Measurements from ENCODE around the gene RCCD1.

Gene RCCD1

DNA sequence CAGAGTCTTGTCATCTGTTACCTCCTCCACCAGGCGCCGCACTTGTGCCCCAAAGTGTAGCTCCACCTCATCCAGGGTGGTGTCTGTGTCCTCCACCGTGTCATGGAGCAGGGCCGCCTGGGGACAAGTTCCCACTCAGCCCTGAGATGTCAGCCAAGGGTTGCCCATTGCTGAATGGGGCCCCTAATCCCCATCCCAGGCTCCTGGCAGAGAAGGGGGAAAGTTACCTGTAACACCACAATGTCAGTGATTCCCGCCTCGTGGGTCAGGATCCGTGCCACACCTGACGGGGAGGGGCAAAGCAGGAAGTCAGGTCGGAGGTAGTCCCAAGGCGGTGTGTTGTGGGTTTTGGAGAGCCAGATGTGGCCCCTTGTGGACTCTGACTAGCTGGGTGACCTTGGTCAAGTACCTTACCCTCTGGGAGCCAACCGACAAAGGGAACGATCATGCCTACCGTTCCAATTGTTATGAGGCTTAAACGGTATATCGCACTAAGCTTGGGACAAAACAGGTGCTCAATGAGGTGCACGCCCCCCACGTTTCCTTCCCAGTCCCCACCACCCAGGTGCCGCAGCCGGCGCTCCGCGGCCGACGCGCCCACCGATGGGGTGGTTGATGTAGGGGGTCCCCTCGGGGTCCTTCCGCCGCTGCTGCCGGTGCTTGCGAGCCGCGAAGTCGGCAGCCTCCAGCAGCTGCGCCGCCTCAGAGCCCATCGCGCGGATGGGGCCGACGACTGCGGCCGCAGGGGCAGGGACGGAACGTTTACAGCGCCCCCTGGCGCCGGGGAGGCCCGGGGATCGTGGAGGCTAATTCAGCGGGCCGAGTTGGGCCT is 22.6 kb upstream of the RCCD1 start, which contains the start of gene HDDC3 (continued):
- TF ChIP-seq OVOL3 (tag by site-specific recombination; IDR thresholded peaks at IDR 0.05) (no peak), ZNF596 (tag by site-specific recombination; IDR thresholded peaks at IDR 0.05) (no peak), ZIC2 (tag by site-specific recombination; IDR thresholded peaks at IDR 0.05) (peak; percentile 21), ZNF544 (tag by site-specific recombination; IDR thresholded peaks at IDR 0.05) (no peak), GFI1B (tag by site-specific recombination; IDR thresholded peaks at IDR 0.05) (no peak), ZNF221 (tag by site-specific recombination; IDR thresholded peaks at IDR 0.05; ENCODE audit: borderline replicate concordance) (no peak), ZNF548 (tag by site-specific recombination; IDR thresholded peaks at IDR 0.05) (no peak), ZNF335 (tag by site-specific recombination; conservative IDR thresholded peaks at IDR 0.05) (peak; percentile 97), ZNF426 (tag by site-specific recombination; IDR thresholded peaks at IDR 0.05) (no peak), ZNF585B (tag by site-specific recombination; IDR thresholded peaks at IDR 0.05) (no peak), ZFHX2 (tag by site-specific recombination; conservative IDR thresholded peaks at IDR 0.05) (no peak), ZNF37A (tag by site-specific recombination; IDR thresholded peaks at IDR 0.05) (no peak), ZNF560 (tag by site-specific recombination; IDR thresholded peaks at IDR 0.05; ENCODE audit: borderline replicate concordance) (no peak), ZNF624 (tag by site-specific recombination; IDR thresholded peaks at IDR 0.05) (0 out of 2 replicates have a peak, but pooled peaks have one; percentile 27), ZNF324 (tag by site-specific recombination; IDR thresholded peaks at IDR 0.05) (no peak; the same call in 1 of the 2 replicates), ZNF529 (tag by site-specific recombination; IDR thresholded peaks at IDR 0.05; ENCODE audit: insufficient replicate concordance) (no peak), ZNF416 (tag by site-specific recombination; IDR thresholded peaks at IDR 0.05) (no peak), ZNF266 (tag by site-specific recombination; IDR thresholded peaks at IDR 0.05; ENCODE audit: low read depth) (no peak), ZNF2 (tag by site-specific recombination; IDR thresholded peaks at IDR 0.05) (peak; percentile 81), KLF10 (tag by site-specific recombination; IDR thresholded peaks at IDR 0.05) (no peak), ZNF132 (tag by site-specific recombination; IDR thresholded peaks at IDR 0.05; ENCODE audit: borderline replicate concordance) (no peak), ZNF366 (tag by site-specific recombination; conservative IDR thresholded peaks at IDR 0.05) (no peak), ZNF837 (tag by site-specific recombination; IDR thresholded peaks at IDR 0.05) (no peak)
- TF ChIP-seq, protein P1, sequence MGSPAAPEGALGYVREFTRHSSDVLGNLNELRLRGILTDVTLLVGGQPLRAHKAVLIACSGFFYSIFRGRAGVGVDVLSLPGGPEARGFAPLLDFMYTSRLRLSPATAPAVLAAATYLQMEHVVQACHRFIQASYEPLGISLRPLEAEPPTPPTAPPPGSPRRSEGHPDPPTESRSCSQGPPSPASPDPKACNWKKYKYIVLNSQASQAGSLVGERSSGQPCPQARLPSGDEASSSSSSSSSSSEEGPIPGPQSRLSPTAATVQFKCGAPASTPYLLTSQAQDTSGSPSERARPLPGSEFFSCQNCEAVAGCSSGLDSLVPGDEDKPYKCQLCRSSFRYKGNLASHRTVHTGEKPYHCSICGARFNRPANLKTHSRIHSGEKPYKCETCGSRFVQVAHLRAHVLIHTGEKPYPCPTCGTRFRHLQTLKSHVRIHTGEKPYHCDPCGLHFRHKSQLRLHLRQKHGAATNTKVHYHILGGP (tag by site-specific recombination; IDR thresholded peaks at IDR 0.05) = no peak
- TF ChIP-seq, protein P2, sequence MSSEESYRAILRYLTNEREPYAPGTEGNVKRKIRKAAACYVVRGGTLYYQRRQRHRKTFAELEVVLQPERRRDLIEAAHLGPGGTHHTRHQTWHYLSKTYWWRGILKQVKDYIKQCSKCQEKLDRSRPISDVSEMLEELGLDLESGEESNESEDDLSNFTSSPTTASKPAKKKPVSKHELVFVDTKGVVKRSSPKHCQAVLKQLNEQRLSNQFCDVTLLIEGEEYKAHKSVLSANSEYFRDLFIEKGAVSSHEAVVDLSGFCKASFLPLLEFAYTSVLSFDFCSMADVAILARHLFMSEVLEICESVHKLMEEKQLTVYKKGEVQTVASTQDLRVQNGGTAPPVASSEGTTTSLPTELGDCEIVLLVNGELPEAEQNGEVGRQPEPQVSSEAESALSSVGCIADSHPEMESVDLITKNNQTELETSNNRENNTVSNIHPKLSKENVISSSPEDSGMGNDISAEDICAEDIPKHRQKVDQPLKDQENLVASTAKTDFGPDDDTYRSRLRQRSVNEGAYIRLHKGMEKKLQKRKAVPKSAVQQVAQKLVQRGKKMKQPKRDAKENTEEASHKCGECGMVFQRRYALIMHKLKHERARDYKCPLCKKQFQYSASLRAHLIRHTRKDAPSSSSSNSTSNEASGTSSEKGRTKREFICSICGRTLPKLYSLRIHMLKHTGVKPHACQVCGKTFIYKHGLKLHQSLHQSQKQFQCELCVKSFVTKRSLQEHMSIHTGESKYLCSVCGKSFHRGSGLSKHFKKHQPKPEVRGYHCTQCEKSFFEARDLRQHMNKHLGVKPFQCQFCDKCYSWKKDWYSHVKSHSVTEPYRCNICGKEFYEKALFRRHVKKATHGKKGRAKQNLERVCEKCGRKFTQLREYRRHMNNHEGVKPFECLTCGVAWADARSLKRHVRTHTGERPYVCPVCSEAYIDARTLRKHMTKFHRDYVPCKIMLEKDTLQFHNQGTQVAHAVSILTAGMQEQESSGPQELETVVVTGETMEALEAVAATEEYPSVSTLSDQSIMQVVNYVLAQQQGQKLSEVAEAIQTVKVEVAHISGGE (tag by site-specific recombination; conservative IDR thresholded peaks at IDR 0.05; ENCODE audit: low read depth) = peak; percentile 77
- TF ChIP-seq, protein P3, sequence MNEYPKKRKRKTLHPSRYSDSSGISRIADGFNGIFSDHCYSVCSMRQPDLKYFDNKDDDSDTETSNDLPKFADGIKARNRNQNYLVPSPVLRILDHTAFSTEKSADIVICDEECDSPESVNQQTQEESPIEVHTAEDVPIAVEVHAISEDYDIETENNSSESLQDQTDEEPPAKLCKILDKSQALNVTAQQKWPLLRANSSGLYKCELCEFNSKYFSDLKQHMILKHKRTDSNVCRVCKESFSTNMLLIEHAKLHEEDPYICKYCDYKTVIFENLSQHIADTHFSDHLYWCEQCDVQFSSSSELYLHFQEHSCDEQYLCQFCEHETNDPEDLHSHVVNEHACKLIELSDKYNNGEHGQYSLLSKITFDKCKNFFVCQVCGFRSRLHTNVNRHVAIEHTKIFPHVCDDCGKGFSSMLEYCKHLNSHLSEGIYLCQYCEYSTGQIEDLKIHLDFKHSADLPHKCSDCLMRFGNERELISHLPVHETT (tag by site-specific recombination; IDR thresholded peaks at IDR 0.05) = no peak
- TF ChIP-seq, protein P4, sequence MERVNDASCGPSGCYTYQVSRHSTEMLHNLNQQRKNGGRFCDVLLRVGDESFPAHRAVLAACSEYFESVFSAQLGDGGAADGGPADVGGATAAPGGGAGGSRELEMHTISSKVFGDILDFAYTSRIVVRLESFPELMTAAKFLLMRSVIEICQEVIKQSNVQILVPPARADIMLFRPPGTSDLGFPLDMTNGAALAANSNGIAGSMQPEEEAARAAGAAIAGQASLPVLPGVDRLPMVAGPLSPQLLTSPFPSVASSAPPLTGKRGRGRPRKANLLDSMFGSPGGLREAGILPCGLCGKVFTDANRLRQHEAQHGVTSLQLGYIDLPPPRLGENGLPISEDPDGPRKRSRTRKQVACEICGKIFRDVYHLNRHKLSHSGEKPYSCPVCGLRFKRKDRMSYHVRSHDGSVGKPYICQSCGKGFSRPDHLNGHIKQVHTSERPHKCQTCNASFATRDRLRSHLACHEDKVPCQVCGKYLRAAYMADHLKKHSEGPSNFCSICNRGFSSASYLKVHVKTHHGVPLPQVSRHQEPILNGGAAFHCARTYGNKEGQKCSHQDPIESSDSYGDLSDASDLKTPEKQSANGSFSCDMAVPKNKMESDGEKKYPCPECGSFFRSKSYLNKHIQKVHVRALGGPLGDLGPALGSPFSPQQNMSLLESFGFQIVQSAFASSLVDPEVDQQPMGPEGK (tag by site-specific recombination; IDR thresholded peaks at IDR 0.05) = peak; percentile 74
- TF ChIP-seq, protein P5, sequence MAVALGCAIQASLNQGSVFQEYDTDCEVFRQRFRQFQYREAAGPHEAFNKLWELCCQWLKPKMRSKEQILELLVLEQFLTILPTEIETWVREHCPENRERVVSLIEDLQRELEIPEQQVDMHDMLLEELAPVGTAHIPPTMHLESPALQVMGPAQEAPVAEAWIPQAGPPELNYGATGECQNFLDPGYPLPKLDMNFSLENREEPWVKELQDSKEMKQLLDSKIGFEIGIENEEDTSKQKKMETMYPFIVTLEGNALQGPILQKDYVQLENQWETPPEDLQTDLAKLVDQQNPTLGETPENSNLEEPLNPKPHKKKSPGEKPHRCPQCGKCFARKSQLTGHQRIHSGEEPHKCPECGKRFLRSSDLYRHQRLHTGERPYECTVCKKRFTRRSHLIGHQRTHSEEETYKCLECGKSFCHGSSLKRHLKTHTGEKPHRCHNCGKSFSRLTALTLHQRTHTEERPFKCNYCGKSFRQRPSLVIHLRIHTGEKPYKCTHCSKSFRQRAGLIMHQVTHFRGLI (tag by site-specific recombination; IDR thresholded peaks at IDR 0.05) = peak; percentile 52; the same call in 1 of the 2 replicates
- TF ChIP-seq, protein P6, sequence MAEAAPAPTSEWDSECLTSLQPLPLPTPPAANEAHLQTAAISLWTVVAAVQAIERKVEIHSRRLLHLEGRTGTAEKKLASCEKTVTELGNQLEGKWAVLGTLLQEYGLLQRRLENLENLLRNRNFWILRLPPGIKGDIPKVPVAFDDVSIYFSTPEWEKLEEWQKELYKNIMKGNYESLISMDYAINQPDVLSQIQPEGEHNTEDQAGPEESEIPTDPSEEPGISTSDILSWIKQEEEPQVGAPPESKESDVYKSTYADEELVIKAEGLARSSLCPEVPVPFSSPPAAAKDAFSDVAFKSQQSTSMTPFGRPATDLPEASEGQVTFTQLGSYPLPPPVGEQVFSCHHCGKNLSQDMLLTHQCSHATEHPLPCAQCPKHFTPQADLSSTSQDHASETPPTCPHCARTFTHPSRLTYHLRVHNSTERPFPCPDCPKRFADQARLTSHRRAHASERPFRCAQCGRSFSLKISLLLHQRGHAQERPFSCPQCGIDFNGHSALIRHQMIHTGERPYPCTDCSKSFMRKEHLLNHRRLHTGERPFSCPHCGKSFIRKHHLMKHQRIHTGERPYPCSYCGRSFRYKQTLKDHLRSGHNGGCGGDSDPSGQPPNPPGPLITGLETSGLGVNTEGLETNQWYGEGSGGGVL (tag by site-specific recombination; IDR thresholded peaks at IDR 0.05) = no peak

Data from HEK293 (cell line).